ENCODE data around the gene LACC1. TPM values are rescaled to one million over a fixed set of nuclear protein-coding genes. Genes with fewer than 3 reads are reported as not detected.

LACC1 gene
- polyA plus RNA-seq, 4 donors, result 3.5 to 5.5 (median 4.4) TPM

GRCh38 chr13:43938449-43938848, 58.7 kb downstream of the LACC1 start:
- DNase-seq (ENCODE audit: low read depth in 4 of 4, low spot score in 3 of 4), result no peak

DNA sequence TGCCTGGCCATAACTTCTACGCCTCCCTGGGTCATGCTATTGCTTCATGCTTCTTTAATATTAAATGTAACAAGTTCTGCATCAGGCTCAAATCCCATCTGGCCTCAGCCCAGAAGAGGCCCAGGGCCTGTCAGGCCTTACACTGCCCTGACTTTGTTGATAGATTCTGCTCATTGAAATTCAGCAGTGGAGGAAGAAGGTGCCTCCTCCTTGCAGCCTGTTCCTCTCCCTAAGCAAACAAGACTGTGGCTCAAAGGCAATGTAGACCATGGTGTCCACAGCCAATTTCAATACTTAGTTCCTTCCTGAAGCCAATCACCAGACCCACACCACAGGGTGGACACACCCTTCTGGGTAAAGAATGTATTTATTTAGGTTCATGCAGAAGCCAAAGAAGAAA, 59.4 kb downstream of the LACC1 start:
- DNase-seq (ENCODE audit: low read depth in 4 of 4, low spot score in 3 of 4), result no peak

DNA sequence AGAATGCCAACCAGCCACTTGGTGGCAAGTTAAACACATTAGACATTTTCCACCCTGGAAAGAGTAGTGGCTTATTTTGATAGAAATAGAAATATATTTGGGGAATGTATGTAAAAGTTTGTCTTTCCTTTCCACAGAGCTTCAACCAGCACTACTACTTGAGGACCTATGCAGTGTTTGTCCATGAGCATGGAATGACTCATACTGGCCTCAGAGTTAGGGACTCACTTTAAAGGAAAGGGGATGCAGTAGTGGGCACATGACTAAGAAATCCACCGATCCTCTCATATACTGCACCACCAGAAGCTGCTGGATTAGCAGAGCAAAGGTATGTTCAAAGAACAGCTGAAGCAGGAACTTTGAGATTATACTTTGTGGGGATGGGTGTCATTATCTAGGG, 62.6 kb downstream of the LACC1 start:
- no peak for DNase-seq (ENCODE audit: low read depth in 4 of 4, low spot score in 3 of 4)

Other genes with a start within 250 kb of the LACC1 start
- gene ENOX1, start 92.9 kb upstream of the LACC1 start, polyA plus RNA-seq (ENCODE audit: insufficient read length in 4 of 4), result 10 to 100 TPM in 3 of 4 donors, 1 to 10 TPM in 1; 8.8 to 13.1 (median 11.0) TPM
- 10 to 100 TPM in 3 of 4 donors, 1 to 10 TPM in 1; 8.8 to 16.2 (median 11.5) TPM for gene CCDC122, start 164 bp upstream of the LACC1 start, polyA plus RNA-seq (ENCODE audit: insufficient read length in 4 of 4)